Transverse colon (tissue), 4 donors: ENCODE measurements around the gene AIMP2.

ENCODE experiments used
- EP300 ChIP-seq: sonication (generic); formaldehyde crosslinking; IDR thresholded peaks from one replicate; pipeline ENCODE4 v1.6.1; 2017; ENCODE audit warnings: antibody characterized with exemption, low read depth
- POLR2A ChIP-seq: fragments of 450-650 bp; IDR thresholded peaks from one replicate; pipeline ENCODE4 v1.6.1; 2016; ENCODE audit warnings: antibody characterized with exemption, mild to moderate bottlenecking, moderate library complexity
- POLR2AphosphoS5 ChIP-seq, 3 donors: sonication (generic); formaldehyde crosslinking; IDR thresholded peaks; one replicate each; pipeline ENCODE4 v1.6.1; 2016; ENCODE audit warnings: antibody characterized with exemption in 3 of 3
- TF ChIP-seq, protein P1 (sequence below), 5 experiments: fragments of 200-600 bp in 3 of 5; fragments of 450-650 bp in 2 of 5; sonication (generic) in 3 of 5; IDR thresholded peaks; 1 replicate in 2 of 5; 2 replicates in 3 of 5; pipeline ENCODE4 v1.5.1; 2016 to 2017; ENCODE audit warnings: antibody characterized with exemption in 5 of 5, inconsistent platforms in 3 of 5, mild to moderate bottlenecking in 2 of 5, moderate library complexity in 1 of 5

DNA sequence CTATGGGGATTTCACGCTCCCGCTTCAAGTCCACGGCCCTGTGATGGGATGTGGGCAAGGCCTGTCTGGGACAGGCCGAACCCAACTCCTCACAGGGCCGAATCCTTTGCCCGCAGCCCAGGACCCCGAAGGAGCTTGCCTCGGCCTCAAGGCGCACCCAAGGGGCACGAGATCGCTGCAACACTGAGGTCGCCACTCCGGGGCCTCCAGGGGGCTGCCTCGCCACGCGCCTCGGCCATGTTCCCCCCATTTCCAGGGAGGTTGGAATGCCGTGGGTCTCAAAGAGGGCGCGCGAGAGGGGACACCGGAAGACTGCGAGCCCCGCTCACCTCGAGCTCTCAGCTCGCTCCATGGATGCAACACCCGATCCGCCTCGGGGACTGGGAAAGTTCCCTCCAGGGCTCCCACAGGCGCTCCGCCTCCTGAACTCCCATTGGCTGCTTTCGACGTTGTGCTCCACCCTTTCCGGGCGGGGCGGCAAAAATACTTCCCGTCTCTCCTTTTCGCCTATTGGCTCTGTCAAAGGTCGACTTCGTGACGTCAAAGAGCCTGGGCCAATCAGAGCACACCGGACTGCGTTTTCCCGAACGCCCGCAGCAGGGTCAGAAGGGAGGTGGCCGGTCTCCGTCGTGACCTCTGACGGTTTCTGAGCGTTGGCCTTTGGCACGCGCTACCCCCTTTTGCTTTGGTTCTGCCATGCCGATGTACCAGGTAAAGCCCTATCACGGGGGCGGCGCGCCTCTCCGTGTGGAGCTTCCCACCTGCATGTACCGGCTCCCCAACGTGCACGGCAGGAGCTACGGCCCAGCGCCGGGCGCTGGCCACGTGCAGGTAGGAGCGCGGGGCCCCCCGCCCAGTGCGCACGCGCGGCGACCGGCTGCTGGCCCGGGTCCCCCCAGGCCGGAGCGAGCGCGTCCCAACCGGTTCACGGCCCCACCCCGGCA, at the start of gene AIMP2, which contains the start of gene PMS2:
- TF ChIP-seq, protein P1, sequence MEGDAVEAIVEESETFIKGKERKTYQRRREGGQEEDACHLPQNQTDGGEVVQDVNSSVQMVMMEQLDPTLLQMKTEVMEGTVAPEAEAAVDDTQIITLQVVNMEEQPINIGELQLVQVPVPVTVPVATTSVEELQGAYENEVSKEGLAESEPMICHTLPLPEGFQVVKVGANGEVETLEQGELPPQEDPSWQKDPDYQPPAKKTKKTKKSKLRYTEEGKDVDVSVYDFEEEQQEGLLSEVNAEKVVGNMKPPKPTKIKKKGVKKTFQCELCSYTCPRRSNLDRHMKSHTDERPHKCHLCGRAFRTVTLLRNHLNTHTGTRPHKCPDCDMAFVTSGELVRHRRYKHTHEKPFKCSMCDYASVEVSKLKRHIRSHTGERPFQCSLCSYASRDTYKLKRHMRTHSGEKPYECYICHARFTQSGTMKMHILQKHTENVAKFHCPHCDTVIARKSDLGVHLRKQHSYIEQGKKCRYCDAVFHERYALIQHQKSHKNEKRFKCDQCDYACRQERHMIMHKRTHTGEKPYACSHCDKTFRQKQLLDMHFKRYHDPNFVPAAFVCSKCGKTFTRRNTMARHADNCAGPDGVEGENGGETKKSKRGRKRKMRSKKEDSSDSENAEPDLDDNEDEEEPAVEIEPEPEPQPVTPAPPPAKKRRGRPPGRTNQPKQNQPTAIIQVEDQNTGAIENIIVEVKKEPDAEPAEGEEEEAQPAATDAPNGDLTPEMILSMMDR (IDR thresholded peaks at IDR 0.05), result peak in 1 of 5 experiments; percentile 31
- TF ChIP-seq POLR2A (peak; percentile 92), EP300 (no peak), POLR2AphosphoS5 (IDR thresholded peaks at IDR 0.05) (peak; percentile 86 to 89 (median 89))
